NCI-H1105 (cell line): Measurements from ENCODE around the gene RGPD3.
"Not testable (repeated sequence)": the region's sequence is repeated elsewhere in the genome, so short reads cannot be mapped to it uniquely, and the experiment has no call there.

Experiments used
- DNase-seq: peaks from one replicate; lab custom pipeline; 2025; lab: John Stamatoyannopoulos, UW

The RGPD3 gene

DNA sequence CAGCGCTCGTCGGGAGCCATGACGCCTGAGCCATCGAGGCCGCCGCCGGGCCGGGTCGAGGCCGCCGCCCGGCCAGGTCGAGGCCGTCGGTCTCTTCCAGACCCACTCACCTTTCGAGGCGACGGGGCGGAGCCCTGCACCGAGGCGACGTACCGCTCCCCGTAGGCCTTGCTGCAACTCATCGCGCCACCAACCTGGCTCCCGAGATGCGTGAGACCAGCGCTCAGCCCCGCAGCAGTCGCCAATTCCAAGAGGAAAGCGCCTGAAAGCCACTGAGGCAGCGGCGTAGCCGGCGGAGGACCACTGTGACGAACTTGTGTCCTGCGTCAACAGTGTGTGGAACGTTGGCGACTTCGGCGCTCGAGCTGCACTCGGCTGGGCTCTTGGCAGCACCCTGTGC lies at the start of gene RGPD3:
Gene RGPD3 (minus strand): TSS at position 307 of the 400 bp plus-strand sequence. CDS start 125 bp downstream, at position 182.
- not testable (repeated sequence) for DNase-seq

DNA sequence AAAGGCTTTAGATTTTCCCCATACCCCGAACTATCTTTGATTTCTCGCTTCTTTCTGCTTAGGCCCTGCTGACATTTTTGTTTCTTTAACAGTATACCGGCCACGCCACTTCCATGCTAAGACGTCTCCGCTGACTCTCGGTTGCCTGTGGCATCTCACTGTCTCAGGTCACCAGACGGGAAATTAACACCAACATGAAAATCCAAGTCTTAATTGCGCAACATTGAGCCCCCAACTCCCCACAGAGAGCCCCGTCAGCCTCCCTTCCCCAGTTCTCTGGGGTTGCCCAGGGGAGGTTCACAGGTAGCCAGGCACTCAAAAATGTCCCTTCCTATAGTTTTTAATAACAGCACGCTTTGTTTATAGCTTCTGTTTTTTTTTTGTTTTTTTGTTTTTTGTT lies 49.1 kb upstream of the RGPD3 start:
- DNase-seq, result no peak

DNA sequence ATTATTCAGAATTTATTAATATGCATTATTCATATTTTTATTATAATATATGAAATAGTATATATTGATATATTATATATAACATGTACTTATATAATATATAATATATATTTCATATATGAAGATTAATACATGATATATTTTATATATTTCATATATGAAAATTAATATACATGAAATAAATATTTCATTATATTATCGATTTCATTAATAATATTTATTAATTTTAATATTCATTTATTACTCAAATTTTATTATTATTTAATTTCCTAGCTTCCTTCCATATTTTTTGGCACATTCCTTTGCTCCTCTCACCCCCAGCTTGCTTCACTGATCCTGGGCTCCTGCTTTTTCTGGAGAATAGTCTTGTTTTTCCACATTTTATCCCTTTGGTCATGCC lies 48.7 kb upstream of the RGPD3 start:
- no peak for DNase-seq

DNA sequence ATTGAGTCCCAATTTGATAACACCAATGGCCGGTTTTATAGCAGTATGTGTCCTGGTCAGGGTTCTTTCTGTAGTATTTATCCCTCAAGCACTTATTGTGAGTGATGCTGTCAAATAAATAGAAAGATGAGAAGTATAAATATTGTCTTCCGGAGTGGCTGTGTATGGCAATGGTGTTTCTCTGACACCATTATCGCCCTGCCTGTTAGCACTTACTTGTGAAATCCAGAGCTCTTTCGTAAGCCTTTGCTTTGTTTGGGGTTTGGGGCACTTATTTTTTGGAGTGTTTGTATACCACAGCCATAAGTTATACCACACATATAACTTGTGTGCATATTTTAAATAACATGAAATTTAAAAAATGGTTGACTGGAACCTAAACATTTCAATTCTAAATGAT lies 48.2 kb upstream of the RGPD3 start:
- no peak for DNase-seq

DNA sequence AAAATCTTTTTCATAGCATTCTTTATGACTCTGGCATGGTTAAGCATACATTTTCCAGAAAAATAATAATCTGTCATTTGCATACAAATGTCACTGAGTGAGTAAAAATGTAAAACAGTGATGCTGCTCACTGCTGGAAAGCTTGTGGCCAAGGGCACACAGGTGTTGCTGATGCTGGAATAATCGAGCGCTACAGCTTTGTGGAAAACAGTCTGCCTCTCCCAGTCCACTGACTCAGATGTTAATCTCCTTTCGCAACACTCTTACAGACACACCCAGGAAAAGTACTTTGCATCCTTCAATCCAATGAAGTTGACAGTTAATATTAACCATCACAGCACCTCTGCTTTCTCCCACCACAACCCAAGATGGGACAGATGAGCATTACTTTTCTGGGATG lies 46.6 kb upstream of the RGPD3 start:
- DNase-seq, result not testable (repeated sequence)

DNA sequence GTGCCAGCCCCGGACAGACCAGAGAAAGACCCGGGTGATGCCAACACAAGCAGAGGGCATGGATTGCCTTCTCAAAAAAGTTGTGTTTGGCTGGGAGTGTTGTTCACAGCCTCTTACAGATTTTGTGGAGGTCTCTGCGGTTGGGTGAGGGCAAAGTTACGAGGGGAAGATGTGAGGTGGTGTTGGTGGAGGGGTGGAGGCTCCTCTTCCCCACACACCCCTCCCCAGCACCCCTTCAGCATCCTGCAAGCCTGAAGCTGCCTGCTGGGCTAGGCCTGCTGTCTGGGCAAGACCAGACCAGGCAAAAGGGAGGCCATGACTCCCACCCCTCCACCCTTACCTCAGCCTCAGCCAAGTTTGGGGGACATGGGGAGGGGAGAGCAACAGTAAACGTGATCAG lies 45.2 kb upstream of the RGPD3 start:
- DNase-seq, result not testable (repeated sequence)

DNA sequence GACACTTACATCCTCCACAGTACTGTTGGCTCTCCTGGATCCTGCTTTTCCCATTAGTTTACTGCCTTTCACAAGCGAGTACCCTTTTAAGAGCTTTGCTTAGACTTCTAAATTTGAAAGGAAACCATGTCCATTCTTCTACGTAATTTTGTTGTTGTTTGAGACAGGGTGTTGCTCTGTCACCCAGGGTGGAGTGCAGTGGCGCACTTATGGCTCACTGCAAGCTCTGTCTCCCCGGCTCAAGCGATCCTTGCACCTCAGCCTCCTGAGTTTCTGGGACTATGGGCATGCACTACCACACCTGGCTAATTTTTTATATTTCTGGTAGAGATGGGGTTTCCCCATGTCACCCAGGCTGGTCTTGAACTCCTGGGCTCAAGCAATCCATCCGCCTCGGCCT lies 43.7 kb upstream of the RGPD3 start:
- not testable (repeated sequence) for DNase-seq

DNA sequence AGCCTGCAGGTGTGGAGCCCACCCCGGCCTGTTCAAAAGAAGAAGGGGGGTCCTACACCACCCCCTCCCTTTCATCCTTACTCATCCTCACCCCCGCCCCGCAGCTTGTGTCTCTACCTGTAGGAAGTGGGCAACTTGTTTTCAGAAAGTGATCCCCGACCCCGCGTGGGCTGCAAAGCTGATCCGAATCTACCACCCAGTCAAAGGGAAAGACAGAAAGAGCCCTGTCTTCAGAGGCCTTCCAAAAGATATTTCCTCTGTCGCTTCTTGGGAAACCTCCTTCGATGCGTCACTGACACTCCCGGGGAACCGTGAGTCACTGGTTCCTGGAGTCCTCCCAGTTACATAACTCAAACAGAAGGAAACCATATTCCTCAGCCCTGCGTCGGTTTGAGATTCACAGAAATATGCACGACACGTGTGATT lies 43.3 kb upstream of the RGPD3 start:
- not testable (repeated sequence) for DNase-seq

DNA sequence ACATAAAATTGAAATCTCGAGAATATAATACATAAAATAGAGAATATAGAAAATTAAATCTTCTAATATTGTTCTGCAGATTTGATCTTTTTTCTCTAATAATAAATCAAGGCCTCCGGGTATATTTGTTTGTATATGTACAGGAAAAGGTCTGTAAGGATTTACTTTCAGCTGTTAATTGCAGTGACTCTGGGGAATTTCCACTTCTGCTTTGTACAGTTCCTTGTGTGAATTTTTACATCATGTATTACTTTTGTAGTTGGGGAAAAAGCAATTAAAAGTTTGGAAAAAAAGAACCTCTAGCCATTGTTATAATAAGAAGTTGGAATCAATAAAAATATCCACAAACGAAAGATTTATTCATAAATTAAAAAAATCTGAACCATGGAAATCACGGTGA lies 42.6 kb upstream of the RGPD3 start:
- DNase-seq, result not testable (repeated sequence)

DNA sequence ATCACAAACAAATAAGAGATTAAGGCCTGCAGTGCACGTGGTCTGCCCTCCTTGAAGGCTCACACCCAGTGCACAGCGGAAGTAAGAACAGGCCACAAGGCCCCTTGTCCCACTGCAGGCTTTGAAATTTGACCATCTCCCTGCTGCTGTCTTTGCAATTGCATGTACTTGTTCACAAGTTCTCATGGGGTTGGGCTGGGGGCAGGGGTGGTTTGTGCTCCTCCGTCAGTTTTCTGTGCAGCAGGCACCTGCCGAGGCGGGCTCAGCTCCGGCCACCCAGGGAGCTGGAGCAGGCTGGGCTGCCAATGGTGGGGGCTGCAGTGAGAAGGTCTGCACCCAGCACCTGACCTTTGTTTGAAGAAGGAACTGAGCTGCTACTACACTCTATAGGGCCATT lies 41.2 kb upstream of the RGPD3 start:
- not testable (repeated sequence) for DNase-seq

DNA sequence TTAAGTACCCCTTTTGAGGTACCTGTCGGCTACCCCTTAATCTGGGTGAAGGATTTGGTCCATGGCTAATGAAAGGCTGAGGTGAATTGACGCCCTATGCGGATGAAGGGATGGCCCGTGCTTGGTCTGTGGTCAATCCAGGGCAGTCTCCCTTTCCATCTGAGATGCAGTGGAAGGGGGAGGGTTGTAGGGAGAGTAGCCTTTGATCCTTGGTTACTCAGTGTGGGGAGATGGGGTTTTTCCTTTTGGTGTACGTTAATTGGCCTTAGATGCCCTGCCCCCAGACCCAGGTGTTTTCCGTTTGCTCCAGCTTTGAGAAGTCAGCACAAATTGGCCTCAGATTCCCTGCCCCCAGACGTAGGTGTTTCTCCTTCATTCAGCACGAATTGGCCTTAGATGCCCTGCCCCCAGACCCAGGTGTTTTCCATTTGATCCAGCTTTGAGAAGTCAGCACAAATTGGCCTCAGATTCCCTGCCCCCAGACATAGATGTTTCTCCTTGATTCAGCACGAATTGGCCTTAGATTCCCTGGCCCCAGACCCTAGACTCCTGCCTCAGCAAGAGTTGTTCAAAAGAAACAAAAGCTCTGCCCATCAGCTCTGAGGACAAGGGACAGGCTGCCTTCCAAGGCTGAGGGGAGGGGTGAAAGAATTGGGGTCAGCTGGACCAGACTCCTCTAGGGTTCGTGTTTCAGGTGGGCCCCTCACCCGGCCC lies 40.6 kb upstream of the RGPD3 start:
- not testable (repeated sequence) for DNase-seq

DNA sequence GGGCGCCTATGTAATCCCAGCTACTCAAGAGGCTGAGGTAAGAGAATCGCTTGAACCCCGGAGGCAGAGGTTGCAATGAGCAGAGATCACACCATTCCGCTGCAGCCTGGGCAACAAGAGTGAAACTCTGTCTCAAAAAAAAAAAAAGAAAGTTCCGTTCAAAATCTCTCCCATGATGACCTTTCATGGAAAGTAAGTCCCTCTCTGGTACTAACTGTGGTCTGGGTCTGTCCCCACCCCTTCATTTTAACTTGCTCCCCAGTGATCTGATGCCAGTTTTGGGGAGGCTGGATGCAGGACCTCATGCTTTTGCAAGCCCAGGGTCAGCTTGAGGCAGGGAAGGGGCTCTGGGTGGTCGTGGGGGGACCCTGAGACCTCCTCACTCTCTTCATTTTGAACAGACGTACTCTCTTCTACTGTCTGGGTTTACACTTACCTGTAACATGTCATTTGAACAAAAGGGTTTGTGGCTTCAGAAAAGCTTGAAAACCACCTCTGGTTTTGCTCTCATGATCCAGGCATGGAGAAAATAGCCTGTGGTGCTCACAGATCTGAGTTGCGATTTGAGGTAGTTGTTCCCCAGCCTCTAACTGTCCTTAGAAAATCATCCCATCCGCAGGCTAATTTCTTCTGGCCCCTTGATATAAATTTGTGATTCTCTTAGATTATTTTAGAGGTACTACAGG lies 37.9 kb upstream of the RGPD3 start:
- not testable (repeated sequence) for DNase-seq

DNA sequence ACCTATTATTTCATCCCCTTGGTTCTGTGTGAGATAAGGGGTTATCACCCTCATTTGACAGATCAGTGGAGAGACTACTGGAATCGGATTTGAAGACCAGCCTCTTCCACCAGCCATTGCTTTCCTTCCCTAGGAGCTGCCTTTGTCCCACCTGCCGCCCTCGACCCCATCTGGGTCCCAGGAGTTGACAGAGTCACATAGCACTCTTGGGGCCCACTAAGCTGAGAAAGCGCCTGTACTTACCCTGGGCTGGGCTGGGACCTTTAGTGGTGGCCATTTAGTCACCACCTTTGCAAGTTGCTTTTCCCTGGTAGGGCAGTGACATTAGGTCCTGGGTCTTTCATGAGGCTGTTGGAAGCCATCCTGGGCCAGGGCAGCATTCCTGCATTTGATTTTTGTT lies 36.6 kb upstream of the RGPD3 start:
- DNase-seq, result not testable (repeated sequence)

DNA sequence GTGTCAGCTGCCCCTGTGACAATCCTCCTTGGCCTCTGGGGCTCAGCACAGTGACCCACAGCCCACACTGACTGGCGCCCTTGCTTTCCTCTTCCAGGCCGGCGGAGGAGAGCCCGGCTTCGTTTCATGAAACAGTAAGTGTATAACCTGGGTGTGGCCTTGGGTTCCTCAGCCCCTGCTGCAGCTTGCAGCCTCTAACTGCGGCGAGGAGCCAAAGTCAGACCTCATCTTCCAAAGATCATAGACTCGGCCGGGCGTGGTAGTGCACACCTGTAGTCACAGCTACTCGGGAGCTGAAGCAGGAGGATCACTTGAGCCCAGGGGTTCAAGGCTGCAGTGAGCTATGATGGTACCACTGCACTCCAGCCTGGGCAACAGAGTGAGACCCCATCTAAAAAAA lies 36.0 kb upstream of the RGPD3 start:
- DNase-seq, result not testable (repeated sequence)

DNA sequence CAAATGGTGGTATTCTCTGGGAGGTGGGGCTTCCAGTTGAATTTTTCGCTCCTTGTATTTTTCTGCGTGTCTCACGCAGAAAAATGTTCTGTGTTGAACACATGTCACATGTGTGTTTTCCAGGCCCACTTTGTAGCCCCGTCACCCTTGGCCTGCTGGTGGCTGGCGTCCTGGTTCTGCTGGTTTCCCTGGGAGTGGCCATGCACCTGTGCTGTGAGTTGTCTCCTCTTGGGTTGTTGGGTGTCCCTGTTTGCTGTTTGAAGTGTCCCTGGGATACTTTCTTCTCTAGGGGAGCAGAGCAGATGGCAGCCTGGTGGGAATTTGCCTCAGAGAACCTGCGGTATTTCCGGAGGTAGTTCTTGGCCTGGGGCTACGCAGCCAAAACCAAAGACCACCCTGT lies 34.1 kb upstream of the RGPD3 start:
- DNase-seq, result not testable (repeated sequence)

DNA sequence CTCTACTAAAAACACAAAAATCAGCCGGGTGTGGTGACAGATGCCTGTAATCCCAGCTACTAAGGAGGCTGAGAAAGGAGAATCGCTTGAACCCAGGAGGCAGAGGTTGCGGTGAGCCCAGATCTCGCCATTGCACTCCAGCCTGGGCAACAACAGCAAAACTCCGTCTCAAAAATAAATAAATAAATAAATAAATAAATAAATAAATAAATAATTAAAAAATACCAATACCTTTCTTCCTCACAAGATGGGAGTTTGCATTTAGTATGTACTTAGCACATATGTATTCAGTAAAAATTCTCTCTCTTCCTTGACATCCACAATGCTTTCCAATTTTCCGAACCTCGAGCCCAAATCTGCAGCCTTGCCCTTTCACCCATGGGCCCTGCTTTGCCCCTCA lies 32.1 kb upstream of the RGPD3 start:
- DNase-seq, result not testable (repeated sequence)

DNA sequence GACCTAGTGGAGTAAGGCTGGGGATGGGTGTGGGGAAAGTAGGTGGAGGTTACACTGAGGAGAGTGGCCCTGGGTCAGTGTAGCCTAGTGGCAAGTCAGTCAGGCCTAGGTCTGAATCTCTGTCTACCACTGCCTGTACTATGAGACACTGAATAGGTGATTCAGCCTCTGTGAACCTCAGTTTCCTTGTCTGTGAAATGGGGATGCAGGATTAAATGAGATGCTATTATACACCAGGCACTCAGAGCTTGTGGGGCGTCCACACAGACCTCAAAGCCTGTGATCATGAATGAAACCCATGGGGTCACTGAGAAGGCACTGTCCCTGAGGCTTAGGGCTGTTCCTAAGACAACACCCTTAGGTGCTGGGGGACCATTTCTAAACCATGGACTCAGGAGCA lies 30.3 kb upstream of the RGPD3 start:
- not testable (repeated sequence) for DNase-seq

DNA sequence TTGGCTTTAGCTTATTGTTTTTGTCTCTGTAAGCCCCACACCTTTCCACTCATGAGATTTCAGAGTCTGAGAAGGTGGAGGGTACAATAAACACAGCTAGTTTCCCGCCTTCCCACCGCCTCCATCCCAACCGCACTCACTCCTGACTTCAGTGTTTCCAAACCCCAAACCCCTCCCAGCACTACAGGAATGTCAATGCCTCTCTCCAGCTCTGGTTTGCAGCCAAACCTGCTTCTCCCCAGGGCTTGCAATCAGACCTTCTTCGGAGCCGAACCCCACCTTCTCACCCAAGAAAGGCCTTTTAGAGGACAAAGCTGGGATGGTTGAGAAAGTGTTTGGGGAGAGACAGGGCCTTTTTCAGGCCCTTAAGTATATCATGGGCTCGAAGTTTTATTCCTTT lies 24.7 kb upstream of the RGPD3 start:
- DNase-seq, result not testable (repeated sequence)

DNA sequence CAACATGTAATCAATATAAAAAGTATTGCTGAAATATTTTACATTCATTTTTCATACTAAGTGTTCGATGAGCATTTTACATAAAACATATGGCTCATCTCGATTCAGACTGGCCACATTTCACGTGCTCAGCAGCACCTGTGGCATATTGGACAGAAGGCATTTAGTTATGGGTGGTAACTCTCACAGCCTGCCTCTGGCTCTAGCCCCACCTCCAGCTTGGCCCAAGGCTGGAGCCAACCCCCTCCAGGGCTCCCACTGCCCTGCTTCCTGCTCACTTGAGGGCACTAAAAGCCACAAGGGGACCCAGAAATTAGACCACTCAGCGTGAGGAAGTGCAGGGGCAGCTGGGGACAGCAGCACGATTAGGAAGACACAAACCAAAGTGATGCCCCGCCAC lies 24.2 kb upstream of the RGPD3 start:
- DNase-seq, result not testable (repeated sequence)

DNA sequence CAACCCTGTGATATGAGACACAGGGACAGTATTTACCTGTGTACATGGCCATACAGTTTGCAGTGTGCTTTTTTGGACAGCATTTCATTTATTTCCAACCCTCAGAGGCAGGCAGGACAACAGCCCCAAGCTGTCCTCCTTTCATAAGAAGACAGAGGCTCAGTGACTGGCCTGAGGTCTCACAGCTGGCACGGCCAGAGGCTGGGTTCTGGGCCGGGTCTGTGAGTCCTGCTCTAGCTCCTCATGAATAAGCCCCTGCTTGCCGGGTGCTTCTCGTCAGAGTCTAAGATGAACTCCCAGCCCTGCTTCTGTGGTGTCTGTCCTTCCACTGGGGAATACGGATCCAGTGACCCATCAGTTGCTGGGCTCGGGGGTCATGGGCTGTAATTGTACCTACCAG lies 21.5 kb upstream of the RGPD3 start:
- not testable (repeated sequence) for DNase-seq

DNA sequence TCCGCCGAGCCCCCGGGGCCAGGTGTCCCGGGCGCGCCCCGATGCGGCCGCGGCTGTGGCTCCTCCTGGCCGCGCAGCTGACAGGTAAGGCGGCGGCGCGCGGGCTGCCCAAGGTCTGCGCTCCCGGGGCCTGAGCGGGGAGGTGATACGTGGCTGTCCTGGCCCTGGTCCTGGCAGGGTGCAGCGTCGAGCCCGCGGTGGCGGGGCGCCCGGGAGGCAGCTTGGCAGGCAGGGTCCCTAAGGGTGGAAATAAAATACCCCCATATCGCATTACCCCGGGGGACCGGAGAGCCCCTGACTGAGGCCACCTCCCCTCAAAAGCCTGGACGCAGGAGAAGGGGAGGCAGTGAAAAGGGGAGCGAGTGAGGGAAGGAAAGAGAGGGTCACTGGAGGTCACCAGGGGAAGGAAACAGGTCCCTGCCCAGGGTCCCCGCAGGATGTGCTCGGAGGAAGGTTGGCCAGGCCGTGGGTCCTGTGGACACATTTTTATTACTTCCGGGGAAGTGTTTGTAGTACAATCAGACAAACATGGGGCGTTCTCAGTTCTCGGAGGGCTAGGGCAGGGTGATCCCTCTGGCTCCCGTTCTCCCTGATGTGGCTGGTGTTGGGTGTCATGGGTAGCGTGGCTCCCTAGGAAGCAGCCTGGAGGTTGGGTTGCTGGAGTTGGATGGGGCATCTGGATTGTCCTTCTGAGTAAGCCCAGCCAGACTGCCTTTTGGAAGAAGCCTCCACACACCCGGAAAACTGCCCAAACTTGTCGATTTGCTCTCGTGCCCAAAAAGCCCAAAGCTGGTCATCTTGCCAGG lies 19.4 kb upstream of the RGPD3 start:
- DNase-seq, result not testable (repeated sequence)

DNA sequence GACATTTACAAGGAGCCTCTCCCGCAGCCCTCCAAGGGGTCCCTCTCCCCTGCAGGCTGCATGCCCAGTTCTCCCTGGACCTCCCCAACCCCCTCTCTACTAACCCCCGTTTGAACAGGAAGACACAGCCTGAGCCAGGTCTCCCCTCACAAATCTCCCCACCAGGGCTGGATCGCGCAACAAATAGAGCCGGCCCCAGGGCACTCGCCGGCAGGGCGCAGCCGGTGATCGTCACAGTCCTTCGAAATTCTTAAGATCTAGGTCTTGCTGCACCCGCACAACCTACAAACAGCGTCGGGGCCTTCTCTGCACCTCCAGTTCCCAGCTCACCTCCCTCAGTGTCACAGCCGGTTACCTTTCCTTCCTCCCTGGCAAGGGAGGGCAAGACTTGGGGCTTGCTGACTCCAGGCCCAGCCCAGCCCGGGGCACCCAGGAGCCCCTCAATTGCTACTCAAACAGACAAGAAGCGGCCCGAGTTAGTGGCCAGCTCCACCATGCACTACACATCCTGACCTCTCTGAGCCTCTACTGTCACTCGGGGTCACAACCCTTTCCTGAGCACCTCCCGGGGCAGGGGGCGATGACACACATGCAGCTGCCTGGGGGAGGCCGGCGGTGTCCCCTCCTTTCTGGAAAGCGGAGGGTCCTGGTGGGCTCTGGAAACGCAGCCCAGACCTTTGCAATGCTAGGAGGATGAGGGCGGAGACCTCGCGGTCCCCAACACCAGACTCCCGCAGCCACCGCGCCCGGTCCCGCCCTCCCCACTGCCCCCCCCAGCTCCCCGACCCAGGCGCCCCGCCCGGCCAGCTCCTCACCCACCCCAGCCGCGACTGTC lies 18.6 kb upstream of the RGPD3 start, which contains the start of gene CD8B2:
Gene CD8B2 (plus strand): TSS at position 814 of the 835 bp plus-strand sequence. CDS start 63 bp downstream, outside the sequence.
- not testable (repeated sequence) for DNase-seq
